GM21447 (cell line): ENCODE data around the gene TRPM5.

Experiments
- ATAC-seq: cut with Tn5 transposase; IDR thresholded peaks from one replicate; pipeline ENCODE4 v1.9.1; 2021; ENCODE audit not compliant: unreplicated experiment

Gene TRPM5

DNA sequence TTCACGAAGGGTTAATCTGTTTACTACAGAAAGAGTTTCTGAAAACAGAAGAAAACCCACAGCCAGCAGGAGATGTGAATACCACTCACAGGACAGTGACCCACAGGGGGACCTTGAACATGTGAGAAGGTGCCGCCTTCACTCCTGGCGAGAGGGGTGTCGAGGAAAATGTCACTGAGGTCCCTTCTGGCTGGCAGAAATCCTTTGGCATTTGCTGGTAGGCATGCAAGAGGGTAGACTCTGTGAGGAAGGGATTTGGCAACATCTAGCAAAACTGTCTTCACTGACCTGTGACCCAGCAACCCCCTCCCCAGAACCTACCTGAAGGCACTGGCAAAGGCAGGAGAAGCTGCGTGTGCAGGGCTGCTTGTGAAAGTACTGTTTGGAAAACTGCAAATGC lies 9.1 kb upstream of the TRPM5 start:
- ATAC-seq: no peak

DNA sequence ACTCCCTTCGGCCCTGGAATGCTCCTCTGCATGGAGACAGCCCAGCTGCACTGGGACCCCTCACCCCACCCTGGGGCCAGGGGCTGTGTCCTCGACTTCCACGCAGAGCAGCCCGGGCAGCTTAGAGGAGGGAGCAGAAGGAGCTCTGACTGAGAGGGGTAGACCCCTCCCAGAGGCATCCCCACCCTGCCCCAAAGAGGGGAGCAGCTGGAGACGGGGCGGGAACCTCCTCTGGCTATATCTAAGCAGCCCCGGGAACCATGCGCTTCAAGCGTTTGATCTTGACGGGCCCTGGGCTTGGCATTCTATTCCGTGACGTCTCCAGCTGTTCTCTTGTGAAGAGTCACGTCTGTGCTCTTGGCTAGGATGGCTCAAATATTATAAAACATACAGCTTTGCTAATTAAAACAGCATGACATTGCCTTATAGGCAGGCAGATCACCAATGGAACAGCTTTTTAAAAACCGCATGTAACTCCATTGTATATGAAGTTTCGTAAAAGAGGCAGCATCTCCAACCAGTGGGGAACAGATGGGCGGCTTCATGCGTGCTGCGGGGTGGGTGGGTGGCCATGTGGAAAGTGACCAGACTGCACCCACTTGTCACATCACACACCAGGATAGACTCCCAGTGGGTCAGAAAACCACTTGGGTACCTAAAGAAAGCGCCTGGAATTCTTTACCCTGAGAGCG lies 8.2 kb upstream of the TRPM5 start:
- ATAC-seq: no peak

DNA sequence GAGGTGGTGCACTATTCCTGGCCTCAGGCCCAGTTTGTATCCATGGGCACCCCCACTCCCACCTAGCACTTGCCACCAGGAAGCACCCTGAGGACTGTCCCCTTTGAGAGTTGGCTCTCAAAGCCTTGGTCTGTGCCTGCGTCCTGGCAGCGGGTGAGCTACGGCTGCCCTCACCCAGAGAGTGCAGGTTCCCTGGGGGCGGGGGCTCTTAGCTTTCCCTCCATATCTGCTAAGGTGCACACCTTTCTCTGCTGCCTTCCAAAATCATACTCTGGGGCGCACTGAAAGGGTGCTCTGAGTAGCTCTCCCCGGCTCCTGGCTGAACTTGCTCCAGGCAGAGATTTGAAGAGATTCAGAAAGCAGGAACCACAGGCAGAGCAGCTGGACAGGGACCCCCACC lies 7.6 kb upstream of the TRPM5 start:
- no peak for ATAC-seq

DNA sequence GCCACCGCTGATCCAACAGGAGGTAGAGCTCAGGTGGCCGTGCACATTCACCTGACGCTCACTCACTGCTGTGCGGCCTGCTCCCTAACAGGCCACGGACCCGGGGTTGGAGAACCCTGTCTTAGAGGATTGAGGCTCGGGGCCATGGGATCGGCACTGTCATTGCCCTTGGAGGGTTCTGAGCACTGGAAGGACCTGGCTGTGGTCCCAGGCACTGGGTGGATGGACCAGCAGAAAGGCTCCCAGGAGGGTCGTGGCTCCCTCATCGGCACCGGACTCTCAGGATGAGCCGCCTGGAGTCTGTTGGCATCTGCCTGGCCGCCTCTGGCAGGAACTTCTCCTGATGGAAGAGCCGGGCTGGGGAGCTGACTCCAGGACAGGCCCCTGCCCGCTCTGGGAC lies 7.0 kb upstream of the TRPM5 start:
- no peak for ATAC-seq

DNA sequence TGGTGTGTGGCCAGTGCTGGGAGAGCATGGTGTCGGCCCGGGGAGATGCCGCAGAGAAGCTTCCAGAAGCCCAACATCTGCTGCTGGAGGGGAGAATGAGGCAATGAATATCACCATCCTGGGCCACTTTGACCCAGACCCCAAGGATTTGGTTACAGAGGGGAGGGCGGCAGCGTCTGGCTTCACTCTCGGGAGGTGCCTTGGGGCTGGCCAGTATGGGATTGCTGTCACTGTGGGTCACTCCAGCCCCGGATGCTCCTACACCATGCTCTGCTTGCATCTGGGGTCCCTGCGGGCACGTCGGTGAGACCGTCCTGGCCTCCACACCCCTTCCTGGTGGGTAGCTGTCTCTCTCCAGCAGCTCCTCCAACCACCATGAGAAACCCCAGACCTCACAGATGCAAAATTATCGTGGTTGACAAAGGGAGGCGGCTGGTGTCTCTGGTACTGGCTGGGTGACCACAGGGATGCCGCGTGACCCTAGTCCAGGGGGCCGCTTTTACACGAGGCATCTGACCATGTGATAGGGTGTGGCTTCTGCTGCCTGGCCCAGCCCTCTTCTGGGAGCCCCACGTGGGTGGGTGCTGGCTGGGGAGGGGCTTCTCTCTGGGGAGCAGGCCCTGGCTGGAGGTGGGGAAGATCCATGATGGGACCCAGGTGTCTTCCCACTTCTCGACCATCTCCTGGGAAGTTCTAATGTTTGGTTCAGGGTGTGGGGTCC lies 6.2 kb upstream of the TRPM5 start:
- ATAC-seq: no peak

DNA sequence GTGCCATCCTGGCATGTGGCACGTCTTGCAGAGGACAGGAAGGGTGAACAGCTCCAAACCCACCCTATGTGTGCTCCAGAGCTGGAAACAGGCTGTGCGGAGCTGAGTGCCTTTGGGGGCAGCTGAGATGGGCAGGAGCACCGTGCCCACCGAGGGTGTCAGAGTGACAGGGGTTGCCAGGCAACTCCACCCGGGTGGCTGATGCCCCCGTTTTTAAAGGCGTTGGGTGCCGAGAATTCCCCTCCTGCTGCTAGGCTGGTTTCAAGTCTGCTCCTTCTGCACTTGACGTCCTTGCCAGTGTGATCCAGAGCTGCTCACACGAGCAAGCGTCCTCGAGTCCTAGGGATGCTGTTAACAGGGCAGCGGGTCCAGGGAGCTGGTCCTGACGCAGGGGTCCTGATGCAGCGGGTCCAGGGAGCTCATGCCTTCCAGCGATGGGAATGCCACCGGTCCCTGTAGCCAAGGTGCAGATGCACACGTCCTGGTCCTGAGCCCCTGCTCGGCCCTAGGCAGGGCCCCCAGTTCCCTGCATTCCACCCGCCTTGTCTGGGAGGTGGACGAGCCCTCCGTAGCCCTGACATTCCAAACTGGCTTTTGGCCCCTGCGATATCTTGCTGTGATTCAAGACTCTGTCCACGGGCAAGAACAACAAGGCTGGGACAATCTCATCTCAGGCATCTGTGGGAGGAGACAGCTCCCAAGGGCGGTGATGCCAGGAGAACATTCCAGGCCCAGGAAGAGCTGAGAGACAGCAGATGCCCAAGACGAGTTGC lies 5.4 kb upstream of the TRPM5 start:
- ATAC-seq: no peak

DNA sequence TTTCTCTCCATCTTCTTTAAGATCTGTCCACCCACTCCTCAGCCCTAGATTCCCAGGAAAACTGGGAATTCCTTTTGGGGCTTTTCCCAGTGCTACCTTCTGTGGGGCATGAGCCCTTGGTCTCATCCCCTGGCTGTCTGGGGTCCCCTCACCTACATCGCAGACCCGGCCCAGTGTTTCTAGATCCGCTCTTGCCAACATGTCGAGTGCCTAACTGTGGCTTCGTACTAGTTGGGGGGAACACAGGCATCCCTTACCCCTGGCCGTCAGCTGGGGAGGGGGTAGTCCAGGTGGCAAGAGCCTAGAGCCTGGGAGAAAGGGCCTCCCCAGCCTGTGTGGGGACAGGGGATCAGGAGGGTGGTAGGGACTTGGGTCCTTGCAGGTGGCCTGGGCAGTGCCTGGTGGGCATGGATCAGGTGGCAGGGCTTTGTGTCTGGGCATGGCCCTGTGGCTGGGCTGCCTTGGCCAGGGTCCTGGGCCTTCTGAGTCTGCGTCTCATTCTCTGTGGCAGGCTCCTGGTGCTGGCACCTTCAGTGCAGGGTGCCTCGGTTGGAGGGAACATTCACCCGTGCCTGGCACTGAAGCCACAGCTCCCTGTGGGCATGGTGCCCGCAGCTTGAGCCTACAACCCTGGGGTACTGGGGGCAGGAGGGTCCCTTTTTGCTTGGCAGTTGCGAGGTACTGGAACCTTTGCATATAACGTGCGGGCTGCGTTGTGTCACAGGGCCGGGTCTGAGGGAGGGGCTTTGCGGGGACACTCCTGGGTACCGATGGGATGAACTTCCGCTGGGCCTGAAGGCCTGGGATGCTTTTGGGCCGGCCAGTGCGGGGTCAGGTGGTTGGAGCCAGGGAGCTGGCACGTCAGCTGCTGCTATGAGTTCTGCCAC lies 4.6 kb upstream of the TRPM5 start:
- ATAC-seq: no peak

DNA sequence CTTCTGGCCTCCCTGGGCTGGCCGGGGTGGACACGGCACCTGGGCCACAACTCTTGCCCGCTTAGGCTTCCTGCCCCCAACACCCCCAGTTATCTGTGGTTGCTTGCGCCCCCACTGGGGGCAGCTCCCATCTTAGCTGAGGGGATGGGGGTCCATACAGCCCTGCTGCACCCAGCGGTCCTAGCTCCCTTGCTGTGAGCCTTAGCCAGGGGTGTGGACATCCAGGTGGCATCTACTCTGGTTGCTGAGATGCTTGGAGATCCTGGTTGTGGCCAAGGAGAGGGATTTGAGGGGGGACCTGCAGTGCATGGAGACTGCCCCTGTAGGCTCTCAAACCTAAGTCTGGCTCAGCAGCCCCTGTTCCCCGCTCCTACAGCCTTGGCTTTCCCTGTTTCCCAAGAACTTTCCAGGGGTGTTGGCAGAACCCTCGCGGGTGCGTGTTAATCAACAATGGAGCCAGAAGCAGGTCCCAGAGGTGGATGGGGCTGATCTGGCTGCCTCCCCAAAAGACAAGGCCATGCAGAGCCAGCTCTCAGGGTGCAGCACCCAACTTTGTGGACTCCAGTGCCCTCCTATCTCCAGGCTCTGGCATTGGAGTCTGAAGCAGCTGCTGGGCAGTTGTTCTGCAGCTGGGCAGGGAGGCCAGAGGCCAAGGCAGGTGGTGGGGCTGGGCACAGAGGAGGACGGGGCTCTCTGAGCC lies 3.8 kb upstream of the TRPM5 start:
- ATAC-seq: no peak

DNA sequence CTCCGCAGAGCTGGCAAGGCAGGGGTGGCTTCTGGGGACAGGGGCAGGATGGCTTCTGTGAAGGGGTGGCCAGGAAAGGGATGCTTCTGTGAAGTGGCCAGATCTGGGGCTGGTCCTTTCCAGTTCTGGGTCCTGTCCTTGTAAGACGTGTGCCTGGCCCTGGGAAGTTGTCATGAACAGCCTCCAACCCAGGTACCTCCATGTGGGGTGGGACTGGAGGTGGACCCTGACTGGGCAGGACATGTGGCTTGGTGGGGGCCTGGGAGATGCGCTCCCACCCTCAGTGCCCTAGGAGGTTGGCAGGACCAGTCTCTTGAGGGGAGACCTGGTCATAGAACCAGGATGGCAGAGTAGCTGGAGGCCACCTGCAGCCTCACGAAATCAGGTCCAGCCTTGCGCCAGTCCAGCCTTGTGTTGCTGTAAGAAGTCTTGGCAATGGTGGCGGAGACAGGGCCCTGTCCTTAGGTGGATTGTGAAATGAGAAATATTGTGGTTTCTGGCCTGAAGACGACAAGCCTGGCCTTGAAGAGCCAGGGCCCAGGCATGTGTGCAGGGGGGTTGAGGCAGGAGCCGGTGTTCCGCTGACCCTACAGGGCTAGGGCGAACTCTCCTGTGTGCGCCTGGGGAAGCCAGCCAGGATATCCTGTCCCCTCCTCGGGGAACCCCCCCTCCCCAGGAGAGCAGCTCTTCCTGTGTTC lies 3.1 kb upstream of the TRPM5 start:
- ATAC-seq: no peak

DNA sequence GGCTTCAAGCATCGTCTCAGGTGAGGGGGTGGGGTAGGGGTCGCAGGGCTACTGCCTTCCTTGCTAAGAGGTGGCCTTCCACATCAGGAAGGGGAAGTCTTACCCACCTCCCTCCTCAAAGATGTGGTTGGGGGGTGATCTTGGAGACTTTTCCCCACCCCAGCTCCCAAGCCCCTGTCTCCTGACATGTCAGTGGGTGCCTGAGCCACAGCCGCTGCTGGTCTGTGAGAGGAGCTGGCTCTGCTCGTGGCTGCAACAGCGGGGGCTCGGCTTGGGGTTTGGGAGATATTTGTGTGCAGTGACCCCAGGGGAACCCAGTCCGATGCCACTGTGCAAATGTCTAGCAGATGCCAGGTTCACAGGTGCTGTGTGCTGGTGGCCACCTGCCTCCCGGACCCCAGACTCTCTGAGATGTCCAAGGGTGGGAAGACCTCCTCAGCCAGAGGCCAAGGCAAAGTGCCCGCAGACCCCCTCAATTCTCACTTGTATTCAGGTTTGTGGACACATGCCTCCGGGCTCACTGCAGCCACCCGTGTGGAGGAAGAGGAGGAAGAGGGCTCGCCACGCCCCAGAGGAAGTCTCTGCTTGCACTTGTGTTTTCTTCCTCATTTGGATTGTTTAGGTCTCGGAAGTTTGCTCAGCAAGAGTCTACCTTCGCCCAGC lies 2.4 kb upstream of the TRPM5 start:
- ATAC-seq: no peak

DNA sequence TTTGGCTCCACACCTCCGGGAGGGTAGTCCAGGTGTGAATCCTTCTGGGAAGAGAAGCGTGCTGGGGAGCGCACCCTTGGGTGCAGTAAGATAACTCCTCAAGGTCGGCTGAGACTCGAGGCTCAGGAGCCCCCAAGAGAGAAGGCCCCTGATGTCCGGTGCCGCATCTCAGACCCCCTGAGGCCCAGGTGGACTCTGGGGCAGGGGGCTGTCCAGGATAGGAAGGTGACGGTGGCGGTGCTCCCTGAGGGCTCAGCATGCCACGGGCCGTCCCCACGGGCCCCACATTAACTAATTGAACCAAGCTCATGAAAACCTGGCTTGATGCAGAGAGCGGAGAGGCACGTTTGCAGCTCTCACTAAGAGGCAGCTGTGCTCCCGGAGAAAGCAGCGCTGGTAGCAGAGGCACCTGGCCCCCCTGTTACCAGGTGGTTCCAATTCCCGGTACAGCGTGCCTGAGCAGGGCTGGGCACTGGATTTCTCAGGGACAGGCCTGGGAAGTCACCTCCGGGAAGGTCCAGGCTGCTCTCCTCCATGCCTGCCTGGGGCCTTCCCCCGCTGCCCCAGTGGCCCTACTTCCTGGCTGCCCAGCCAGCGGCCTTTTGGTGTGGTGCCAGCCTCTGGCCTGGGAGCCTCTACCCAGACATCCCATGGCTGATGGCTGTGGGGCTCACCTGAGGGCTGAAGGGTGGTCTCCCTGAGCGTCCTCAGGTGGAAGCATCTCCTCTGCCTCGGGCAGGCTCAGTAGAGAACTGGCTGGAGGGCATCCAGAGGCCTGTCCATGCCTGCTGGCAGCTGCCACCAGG lies 1.6 kb upstream of the TRPM5 start:
- no peak for ATAC-seq

DNA sequence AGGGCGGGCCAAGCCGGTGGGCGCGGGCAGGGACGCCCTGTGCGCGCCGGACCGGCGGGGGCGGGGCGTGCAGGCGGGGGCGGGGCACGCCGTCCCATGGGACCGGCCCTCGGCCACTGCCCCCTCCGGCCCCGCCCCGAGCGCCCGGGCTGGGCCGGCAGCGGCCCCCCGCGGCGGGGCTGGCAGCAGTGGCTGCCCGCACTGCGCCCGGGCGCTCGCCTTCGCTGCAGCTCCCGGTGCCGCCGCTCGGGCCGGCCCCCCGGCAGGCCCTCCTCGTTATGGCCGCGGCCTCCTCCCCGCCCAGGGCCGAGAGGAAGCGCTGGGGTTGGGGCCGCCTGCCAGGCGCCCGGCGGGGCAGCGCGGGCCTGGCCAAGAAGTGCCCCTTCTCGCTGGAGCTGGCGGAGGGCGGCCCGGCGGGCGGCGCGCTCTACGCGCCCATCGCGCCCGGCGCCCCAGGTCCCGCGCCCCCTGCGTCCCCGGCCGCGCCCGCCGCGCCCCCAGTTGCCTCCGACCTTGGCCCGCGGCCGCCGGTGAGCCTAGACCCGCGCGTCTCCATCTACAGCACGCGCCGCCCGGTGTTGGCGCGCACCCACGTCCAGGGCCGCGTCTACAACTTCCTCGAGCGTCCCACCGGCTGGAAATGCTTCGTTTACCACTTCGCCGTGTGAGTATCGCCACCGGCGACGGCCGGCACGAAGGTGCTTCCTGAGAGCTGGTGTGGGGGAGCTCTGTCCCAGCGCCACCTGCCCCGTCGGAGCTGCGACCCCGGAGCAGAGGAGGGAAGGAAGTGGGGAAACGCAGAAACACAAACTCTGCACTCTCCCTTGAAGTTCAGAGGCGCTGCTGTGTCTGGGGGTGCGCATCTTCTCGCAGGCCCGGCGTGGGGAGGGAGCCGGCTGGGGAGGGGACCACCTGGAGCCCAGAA lies 769 bp upstream of the TRPM5 start, which contains the start of gene KCNQ1:
Gene KCNQ1, plus strand, starts transcription at position 188 of the 925 bp plus-strand sequence. Its CDS starts 91 bp downstream, at position 279.
- no peak for ATAC-seq

DNA sequence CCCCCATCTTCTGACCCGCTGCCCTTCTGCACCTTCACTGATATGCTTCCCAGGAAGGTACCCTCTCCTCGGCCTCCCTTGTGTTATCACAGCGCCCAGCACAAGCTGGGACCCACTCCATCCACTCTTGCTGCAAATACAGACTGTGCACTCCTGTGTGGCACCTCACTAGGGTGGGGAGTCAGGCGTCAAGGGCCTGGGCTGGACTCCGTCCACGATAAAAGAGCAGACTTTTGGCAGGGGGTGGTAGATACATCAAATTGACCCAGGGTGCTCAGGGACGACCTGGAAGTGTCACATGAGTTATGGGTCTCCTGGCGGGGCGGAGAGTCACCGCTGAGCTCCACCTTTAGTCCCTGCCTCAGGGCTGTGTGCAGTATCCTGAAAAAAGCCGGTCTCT lies 908 bp downstream of the TRPM5 start:
- no peak for ATAC-seq

DNA sequence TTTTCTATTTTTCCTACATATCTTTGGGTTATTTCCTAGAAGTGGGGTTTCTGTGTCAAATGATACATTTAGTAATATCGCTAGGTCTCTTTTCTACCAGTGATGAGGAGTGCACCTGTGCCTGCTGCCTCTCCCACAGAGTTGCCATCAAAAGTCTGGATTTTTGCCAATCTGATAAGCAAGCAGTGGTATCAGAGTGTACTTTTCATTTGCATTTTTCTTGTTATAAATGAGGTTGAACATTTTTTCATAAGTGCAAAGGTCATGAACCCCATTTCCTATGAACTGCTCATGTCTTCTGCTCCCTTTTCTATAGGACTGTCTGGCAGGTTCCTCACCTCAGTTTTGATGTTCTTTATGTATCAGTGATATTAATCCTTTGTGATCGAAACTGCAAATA lies 1.7 kb downstream of the TRPM5 start:
- no peak for ATAC-seq

DNA sequence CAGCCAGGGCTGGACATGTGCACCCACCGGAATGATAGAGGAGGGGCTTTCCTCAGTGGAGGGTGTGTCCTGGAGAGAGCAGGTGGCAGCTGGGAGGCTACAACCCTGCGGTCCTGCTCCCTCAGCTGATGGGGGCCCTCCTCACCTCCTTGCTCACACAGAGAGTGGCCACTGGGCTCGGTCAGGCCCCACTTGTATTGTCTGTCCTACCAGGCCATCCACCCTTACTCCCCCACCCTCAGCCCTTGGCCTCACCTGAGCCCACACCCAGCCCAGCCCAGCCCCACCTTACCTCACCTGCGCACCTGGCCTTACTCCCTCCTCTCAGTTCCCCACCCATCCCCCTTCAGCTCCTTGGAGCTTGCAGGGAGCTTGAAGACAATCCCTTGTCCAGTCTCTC lies 3.1 kb downstream of the TRPM5 start:
- no peak for ATAC-seq

DNA sequence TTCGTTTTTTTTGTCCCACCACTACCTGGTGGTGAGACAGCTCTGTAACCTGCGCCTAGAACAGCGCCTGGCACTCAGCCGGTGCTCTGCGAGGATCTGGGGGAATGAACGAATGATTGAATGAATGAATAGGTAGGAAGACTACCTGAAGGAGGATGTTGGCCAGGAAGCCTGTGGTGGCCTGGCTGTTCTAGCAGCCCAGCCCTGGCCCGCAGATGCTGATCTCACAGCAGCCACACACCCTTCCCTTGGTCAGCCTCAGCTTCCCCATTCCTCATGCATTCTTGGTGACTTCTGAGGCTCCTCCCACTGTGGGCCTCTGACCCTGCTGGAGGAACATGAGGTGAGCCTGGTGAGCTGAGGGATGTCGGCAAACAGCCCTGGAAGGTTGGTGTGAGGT lies 3.7 kb downstream of the TRPM5 start:
- ATAC-seq: no peak

DNA sequence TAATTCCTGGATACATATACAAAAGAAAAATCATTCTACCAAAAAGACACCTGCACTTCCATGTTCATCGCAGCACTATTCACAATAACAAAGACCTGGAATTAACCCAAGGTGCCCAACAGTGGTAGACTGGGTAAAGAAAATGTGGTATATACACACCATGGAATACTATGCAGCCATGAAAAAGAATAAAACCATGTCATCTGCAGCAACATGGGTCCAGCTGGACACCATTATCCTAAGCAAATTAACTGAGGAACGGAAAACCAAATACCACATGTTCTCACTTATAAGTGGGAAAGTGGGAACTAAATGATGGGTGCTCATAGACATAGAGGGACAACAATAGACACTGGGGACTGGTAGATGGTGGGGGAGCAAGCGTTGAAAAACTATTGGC lies 4.5 kb downstream of the TRPM5 start:
- ATAC-seq: no peak
